HG03457 (cell line): ENCODE results near the gene ADRB2.
"Not testable (repeated sequence)": the region's sequence is repeated elsewhere in the genome, so short reads cannot be mapped to it uniquely, and the experiment has no call there.

Source experiments
- ATAC-seq: cut with Tn5 transposase; IDR thresholded peaks from one replicate; pipeline ENCODE4 v1.9.1; 2021; ENCODE audit warnings: moderate number of reproducible peaks; ENCODE audit not compliant: unreplicated experiment

ADRB2 gene

DNA sequence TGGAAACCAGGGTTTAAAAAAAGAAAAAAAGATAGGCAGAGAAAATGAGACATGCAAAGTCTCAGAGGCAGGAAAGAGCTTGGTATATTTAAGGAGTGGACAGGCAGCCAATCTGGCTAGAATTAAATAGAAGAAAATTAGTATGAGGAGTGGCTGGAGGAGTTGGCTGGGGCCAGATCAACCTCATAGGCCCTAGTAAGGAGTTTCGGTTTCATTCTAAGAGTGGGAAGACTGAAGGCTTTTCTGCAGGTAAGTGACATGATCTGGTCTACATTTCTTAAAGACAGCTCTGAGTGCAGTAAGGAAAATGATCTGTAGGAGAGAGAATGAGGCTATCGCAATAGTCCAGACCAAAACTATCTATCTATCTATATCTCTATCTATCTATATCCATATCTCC, 27.5 kb downstream of the ADRB2 start:
- no peak for ATAC-seq

DNA sequence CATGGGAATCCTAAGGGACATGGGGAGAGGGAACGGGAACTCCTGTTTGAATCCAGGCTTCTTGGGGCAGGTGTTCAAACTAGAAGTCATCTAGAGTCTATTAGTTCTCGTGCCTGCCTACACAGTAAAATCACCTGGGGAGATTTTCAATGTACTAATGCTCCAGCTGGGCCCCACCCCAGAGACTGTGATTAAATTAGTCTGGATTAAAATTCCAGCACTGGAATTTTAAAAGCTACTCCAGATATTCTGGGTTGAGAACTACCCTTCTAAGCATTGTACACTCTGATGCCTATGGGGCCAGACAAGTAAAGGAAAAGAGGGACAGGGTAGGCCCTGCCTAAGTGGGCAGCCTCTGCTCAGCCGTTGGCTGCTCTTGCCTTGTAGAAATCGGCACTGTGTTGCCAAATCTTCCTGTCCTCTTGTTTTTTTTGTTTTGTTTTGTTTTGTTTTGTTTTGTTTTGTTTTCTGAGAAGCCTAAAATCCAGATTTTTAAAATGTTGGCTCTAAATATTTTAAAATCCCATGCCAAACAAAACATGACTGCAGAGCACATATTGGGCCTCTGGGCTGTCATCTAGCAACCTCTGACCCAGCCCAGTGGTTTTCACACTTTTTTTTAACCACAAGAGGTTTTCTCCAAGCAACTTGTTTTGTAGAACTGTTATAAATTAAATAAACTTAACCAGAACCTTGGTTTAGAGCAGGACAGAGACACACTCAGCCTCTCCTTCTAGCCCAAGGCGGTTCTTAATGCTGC, 29.0 kb downstream of the ADRB2 start:
- no peak for ATAC-seq

DNA sequence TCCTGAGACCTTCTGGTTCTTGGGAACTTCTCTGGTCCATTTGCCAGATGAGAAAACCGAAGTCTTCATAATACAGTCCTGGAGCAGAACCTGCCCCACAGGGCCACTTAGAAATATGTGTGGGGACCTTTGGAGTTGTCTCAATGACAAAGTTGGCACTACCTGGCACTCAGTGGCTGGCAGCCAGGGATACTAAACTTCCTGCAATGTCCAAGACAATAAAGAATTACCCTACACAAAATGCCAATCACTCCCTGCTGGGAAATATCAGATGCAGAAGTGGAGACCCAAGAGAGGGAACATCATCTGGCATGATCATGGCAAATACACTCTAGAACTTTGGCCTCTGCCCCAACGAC, 29.6 kb downstream of the ADRB2 start:
- ATAC-seq: no peak

DNA sequence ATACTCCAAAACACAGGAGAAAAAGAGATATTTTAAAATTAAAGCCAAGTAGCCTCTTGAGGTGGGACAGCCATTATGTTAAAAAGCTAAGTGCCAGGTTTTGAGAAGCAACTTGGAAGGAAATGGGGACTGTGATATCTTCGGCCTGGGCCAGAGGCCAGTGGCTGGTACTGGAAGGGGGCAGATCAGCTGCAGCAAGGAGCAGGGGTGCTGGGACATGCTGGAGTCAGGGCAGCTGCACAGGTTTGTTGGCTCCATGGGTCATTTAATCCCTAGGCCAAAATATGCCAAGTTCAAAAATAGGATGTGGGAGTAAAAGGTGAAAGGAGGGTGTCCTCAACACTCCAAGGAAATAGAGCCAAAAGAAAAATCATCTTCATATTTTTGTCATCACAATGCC, 30.0 kb downstream of the ADRB2 start:
- ATAC-seq: no peak

DNA sequence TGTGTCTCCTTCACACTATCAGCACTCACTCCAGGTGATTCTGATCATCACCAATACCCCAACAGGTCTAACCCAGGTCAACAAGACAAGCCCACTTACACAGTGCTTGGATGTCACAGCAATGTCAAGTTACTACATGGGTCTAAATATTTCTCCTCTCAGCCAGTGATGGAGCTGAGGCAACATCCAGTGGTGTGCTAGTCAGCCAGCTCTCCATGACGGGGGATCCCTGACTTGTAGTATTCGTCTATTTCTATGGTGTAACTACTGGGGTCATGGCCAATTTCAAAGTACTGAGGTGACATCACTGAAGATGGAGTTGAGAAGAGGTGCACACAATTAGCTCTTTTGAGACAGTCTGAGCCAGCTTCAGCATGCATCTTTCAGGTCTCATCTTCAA, 31.1 kb downstream of the ADRB2 start:
- ATAC-seq: no peak

DNA sequence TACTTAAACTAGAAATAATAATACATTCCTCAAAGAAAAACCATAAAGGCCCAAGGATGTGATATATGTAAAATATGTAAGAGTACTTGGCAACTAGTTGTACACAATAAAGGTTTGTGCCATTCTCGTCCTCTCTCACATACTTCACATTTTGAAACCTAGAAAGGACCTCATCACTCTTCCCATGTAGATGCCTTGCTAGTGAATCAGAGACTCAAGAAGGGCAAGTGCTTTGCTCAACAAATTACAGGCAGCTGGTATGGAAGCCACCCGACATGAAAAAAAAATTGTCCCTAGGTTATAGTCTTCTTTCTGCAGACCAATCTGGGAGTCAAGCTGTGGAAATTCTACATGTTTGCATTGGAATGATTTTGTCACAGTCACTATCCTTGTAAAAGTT, 31.7 kb downstream of the ADRB2 start:
- no peak for ATAC-seq

DNA sequence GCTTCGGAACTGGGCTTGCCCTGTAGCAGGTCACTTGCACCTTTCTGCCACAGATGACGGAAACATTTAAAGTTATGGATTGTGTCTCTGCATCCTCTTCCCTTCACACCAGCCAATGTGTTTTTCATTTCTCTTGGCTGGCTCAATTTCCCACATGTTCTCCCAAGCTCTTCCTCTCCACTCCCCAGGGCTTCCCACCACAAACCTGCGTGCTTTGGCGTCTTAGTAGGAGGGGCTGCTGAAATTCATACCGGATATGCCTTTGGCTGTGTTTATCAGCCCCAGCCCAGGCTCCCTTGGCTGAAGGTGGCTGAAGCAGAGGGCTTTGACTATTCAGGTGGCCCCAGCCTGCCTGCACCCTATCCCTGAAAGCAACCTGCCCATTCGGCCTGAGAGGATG, 32.1 kb downstream of the ADRB2 start:
- no peak for ATAC-seq

DNA sequence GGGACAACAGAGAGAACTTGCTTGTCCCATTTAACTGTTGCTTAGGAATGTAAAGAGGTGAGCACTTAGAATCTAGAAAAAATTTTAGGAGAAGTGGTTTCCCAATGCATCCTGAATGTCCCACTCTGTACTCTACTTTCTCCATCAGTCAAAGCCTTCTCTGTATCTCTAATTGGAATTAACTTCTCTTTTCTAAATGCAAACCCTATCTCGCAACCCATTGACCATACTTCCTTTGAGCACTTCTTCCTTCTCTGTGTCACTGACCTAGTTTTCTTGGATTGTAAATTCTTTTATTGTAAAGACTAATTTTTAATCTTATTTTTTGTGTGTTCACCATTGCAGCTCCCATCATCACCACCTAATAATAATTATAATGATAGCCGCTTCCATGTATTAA, 33.3 kb downstream of the ADRB2 start:
- ATAC-seq: no peak

DNA sequence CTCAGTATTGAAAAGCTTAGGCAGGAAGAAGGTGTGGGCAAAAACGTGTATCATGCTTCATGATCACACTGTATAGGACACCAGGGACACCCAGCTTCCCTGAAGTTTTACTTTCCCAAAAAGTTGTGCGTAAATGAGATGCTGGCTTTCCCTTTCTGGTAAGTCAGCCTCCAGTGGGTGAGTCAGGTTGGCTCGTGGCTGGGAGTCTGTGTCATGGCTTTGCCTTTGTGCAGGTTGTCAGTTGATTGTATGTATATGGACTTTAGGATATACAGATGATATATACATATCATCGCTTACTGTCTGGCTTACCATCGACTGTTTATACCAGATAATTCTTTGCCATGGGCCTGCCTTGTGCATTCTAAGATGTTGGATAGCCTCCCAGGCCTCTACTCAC, 34.2 kb downstream of the ADRB2 start:
- ATAC-seq: no peak

DNA sequence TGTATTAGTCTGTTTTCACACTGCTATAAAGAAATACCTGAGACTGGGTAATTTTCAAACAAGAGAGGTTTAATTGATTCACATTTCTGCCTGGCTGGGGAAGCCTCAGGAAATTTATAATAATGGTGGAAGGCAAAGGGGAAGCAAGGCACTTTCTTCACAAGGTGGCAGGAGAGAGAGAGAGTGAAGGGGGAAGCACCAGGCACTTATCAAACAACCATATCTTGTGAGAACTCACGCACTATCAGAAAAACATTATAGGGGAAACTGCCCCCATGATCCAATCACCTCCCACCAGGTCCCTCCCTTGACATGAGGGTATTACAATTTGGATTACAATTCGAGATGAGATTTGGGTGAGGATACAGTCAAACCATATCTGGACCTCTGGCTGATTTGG, 34.7 kb downstream of the ADRB2 start:
- ATAC-seq: no peak

DNA sequence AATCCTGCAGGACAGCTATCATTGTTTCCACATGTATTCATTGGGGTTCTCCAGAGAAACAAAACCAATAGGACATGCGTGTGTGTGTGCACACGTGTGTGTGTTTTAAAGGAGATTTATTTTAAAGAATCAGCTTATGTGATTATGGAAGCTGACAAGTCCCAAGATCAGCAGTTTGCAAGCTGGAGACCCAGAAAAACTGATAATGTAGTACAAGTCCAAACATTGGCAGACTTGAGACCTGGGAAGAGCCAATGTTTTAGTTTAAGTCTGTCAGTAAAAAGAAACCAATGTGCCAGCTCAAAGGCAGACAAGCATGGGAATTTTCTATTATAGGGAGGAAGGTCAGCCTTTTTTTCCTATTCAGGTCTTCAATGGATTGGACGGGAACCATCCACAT, 35.3 kb downstream of the ADRB2 start:
- ATAC-seq: no peak

DNA sequence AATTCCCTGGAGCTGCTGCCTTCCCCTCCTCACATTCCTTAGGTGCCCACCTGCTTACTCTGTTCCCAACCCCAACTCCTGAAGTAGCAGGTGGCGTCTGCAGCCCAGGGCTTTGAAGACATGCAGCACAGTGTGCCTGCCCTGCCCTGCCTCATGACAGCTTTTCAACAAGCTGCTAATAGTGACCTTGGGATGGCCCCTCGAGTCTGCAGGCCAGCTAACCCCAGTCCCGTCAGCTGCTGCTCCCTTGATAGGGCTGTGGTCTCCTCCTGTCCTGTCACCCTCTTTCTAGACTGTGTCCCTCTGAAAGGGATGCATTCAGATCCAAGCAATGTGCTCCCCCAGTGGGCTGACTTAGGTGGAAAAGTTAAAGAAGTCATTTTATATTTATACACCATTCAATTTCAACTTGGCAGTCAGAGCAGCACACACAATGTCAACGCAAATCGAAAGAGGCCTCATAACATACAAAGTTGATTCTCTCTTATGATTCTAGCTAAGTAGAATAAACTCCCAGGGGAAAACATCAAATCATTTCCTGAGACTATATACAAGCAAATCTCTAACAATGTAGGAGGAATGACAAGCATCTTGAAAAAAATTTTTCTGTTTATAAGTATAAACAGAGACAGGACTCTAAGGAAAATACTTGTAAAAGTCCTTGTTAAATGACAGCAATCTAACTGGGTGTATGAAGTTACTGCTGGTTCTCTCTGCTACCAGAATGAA, 37.9 kb downstream of the ADRB2 start:
- no peak for ATAC-seq

DNA sequence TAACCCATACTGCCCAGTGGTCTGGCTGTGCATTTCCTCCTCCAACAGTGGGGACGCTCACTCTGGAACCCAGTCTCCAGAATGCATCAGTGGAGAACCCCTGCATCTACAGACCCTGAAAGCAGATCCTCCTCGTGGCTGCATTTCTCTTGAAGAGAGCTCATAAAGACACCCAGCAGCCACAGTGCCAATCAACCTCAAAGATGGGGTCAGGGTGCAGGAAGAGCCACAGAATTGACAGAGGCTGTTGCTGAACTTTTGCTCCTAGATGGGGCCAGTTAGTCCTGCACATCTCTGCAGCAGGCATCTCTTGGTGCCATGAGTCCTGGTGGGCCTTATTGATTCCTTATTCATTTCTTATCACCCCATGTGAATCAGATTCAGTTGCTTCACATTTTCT, 39.6 kb downstream of the ADRB2 start:
- no peak for ATAC-seq

DNA sequence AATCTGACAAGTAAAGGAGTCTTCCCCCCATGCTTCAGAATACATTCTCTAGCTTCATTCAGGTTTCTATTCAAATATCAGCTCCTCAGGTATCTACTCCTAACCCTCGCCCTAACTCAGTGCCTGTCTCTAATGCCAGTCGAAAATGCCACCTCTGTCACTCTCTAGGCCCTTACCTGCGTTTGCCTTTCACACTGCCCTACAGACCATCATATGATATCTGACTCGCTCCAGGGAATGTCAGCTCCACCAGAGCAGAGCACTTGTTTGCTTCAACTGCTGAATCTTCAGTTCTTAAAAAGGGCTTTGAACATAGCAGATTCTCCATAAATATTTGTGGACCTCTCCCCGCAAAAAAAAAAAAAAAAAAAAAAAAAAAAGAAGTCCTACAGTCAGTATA, 46.7 kb downstream of the ADRB2 start:
- no peak for ATAC-seq

DNA sequence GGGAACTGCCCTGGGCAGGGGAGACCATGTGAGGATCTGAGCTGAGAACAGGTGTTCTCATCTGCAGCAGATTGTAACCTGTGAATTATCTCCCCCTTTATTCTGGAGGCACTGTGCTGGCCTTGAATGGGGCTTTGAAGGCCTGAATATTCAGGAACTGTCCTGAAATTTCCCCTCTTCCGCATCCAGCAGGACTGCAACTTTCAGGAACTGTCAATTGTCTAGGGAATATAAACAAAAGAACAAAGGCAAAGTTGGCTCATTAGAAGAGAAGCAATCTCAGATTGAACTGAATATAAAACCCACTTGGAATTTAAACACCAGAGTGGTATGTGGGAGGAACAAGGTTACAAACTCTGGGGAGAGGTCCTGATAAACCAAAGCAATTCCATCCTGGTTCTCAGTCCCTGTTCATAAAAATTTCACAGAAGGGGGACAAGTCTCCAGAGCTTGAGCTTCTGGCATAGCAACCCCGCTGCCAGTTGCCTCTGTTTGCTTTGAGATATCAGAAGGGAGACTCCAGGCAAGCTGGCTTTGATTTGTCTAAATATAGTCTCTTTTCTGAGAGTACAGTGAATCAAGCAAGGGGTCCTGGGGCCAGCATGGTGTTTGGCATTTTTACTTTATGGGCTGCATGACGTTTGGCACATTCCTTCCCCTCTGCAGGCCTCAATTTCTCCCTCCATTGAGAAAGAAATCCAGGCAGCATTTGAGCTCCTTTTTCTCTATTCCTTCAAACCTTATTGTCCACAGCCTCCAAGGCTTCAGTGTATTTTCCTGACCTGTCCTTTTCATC, 47.5 kb downstream of the ADRB2 start:
- no peak for ATAC-seq

DNA sequence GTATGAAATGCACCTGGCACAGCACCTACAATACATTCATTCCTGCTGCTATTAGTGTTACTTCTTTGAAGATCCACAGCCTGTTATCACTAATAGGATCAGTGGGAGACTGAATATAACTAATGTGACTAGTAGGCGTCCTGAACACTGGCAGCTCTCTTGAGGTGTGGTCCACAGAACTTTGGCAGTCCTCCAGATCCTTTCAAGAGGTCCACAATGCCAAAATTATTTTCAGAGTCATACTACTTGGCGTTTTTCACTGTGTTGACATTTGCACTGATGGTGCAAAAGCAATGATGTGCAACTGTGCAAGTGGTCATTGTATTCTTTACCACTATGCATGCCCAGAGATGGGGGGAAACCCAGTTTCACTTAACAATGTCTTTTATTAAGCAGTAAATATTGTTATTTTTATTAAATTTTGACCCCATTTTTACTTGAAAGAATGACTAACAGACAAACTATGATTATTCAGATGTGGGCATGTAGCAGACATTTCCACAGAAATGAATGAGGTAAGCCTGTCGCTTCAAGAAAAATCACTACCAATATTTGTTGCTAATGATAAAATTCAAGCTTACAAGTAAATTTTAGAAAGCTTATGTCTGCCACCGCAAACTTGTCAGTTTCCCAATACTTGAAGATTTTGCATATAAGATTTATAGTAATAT, 48.9 kb downstream of the ADRB2 start:
- ATAC-seq: no peak

DNA sequence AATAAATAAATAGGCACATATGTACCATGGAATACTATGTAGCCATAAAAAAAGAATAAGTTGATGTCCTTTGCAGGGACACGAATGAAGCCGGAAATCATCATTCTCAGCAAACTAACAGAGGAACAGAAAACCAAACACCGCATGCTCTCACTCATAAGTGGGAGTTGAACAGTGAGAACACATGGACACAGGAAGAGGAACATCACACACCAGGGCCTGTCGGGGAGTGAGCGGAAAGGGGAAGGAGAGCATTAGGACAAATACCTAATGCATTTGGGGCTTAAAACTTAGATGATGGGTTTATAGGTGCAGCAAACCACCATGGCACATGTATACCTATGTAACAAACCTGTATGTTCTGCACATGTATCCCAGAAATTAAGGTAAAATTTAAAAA, 51.0 kb downstream of the ADRB2 start:
- not testable (repeated sequence) for ATAC-seq
